Dendritic cell treated with granulocyte-macrophage colony-stimulating factor and Interleukin-4, amounts not matched to agents 40 ng/mL and 50 ng/mL, for 4 days (primary cell): ENCODE data around the gene PRAMEF2.
"Not testable (repeated sequence)": the region's sequence is repeated elsewhere in the genome, so short reads cannot be mapped to it uniquely, and the experiment has no call there.

ENCODE experiments used
- H3K27ac Mint-ChIP-seq: one replicate; pipeline ENCODE4 v1.8.0; 2022; ENCODE audit warnings: mild to moderate bottlenecking, mixed read lengths
- H3K27me3 Mint-ChIP-seq: one replicate; pipeline ENCODE4 v1.8.0; 2022; ENCODE audit warnings: mild to moderate bottlenecking, mixed read lengths
- H3K36me3 Mint-ChIP-seq: one replicate; pipeline ENCODE4 v1.8.0; 2022; ENCODE audit warnings: low read depth, mixed read lengths
- H3K4me1 Mint-ChIP-seq: one replicate; pipeline ENCODE4 v1.8.0; 2022; ENCODE audit warnings: low read depth, mixed read lengths
- H3K4me3 Mint-ChIP-seq: one replicate; pipeline ENCODE4 v1.8.0; 2022; ENCODE audit warnings: mild to moderate bottlenecking, moderate library complexity, mixed read lengths
- H3K9me3 Mint-ChIP-seq: one replicate; pipeline ENCODE4 v1.8.0; 2022; ENCODE audit warnings: mixed read lengths
- intact Hi-C: fragments of 100-400 bp; cut with micrococcal nuclease; formaldehyde crosslinking; loops from one replicate; pipeline ENCODE4 v1.15.0; 2022

Gene PRAMEF2

GRCh38 chr1:12856786-12857185 is at the start of gene PRAMEF2:
Gene PRAMEF2 (plus strand): TSS chr1:12857086. CDS start chr1:12859010, 1,924 bp downstream.
- H3K9me3 Mint-ChIP-seq, H3K4me1 Mint-ChIP-seq, H3K27ac Mint-ChIP-seq, intact Hi-C loops, H3K36me3 Mint-ChIP-seq, H3K4me3 Mint-ChIP-seq, H3K27me3 Mint-ChIP-seq: not testable (repeated sequence)

- Mint-ChIP-seq H3K4me3 (no peak overlapping the region), H3K27ac (no peak overlapping the region), H3K4me1 (no peaks in the 10 kb centered on the region), H3K36me3 (no peaks in the 10 kb centered on the region), H3K9me3 (no peaks in the 10 kb centered on the region), H3K27me3 (peaks cover 2% of the 10 kb centered on the region)
- intact Hi-C loops, result no loop called here
Observed at GRCh38 chr1:12809933-12810332, 47.0 kb upstream of the PRAMEF2 start.

- Mint-ChIP-seq H3K27ac (no peak overlapping the region), H3K4me3 (no peak overlapping the region), H3K36me3 (no peaks in the 10 kb centered on the region), H3K27me3 (peaks cover 2% of the 10 kb centered on the region), H3K9me3 (no peaks in the 10 kb centered on the region), H3K4me1 (no peaks in the 10 kb centered on the region)
- intact Hi-C loops, result no loop called here
Observed at GRCh38 chr1:12810691-12811408, 46.0 kb upstream of the PRAMEF2 start.

DNA sequence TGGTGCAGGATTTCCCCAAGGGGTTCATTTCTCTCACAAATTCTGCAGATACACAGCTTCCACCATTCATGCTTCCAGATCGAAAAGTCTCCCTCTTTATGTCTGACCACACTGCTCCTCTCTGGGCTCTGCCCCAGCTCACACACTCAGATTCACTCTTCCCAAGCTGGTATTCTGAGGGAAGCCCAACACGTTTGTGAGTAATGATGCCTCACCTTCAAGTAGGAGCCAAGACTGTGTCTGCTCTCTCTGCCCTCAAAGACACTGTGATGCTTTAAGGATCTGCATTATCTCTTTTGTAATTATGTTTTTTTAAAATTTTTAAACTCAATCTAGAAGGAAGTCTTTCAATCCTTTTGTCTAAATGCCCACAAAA is 45.5 kb upstream of the PRAMEF2 start:
- H3K4me1 Mint-ChIP-seq, result no peaks in the 10 kb centered on the region
- H3K4me3 Mint-ChIP-seq, result no peak overlapping the region
- H3K9me3 Mint-ChIP-seq, result no peaks in the 10 kb centered on the region
- peaks cover 2% of the 10 kb centered on the region for H3K27me3 Mint-ChIP-seq
- H3K27ac Mint-ChIP-seq, result no peak overlapping the region
- H3K36me3 Mint-ChIP-seq, result no peaks in the 10 kb centered on the region
- intact Hi-C loops, result no loop called here

DNA sequence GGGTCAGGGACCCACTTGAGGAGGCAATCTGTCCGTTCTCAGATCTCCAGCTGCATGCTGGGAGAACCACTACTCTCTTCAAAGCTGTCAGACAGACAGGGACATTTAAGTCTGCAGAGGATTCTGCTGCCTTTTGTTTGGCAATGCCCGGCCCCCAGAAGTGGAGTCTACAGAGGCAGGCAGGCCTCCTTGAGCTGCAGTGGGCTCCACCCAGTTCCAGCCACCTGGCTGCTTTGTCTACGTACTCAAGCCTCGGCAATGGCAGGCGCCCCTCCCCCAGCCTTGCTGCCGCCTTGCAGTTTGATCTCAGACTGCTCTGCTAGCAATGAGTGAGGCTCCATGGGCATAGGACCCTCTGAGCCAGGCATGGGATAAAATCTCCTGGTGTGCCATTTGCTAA is 37.8 kb upstream of the PRAMEF2 start:
- H3K9me3 Mint-ChIP-seq, H3K4me3 Mint-ChIP-seq, H3K27ac Mint-ChIP-seq, H3K4me1 Mint-ChIP-seq, intact Hi-C loops, H3K27me3 Mint-ChIP-seq, H3K36me3 Mint-ChIP-seq: not testable (repeated sequence)

DNA sequence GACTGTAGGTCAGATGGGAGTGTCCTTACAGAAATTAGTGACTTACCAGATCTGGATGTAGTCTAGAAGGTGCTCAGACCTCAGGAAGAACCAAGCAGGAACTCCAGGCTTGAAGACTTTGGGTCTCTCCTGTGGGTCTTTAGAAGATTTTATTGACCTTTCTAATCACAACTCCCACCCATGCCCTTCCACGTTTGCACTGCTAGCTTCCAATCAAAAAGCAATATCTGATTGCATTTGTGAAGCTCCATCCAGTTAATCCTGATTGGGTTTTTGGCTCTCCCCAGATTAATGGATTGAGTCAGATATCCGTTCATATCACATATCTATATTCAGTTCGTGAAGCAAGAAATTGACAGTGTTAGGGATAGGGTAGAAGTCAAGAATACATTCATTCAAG is 25.6 kb upstream of the PRAMEF2 start, which contains the start of gene PRAMEF11:
TSS of gene PRAMEF11 (minus strand) at position 101 of the 400 bp plus-strand sequence. CDS start 2,621 bp downstream, outside the sequence.
- H3K4me3 Mint-ChIP-seq, H3K4me1 Mint-ChIP-seq, intact Hi-C loops, H3K9me3 Mint-ChIP-seq, H3K27me3 Mint-ChIP-seq, H3K36me3 Mint-ChIP-seq, H3K27ac Mint-ChIP-seq: not testable (repeated sequence)

DNA sequence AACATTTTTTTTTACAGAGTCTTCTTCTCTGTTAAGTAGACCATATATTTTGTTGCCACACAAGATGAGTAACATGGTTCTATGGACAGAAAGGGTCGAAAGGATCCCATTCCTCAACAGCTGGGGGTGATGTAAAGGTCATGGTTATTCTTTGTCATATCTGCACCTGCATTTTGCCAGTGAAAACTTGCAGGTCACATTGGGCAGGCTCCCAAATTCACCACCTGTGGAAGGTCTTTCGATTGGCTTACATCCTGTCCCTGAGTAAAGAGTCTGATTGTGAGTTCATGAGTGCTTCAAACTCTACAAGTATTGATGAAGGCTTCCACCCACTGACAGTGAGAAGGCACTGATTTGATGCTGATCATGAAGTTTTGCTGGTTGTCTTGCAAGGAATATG is 23.6 kb upstream of the PRAMEF2 start:
- intact Hi-C loops, H3K36me3 Mint-ChIP-seq: not testable (repeated sequence)

GRCh38 chr1:12848620-12849019 is 8.3 kb upstream of the PRAMEF2 start, which contains the start of gene HNRNPCL1:
Gene HNRNPCL1 (minus strand): TSS chr1:12848720. CDS start chr1:12848289, 431 bp downstream.
- H3K9me3 Mint-ChIP-seq, H3K27ac Mint-ChIP-seq, H3K4me1 Mint-ChIP-seq, H3K36me3 Mint-ChIP-seq, H3K27me3 Mint-ChIP-seq, intact Hi-C loops, H3K4me3 Mint-ChIP-seq: not testable (repeated sequence)

More for the DNA sequence above, 23.6 kb upstream of the PRAMEF2 start:
- not testable (repeated sequence) for H3K27me3 Mint-ChIP-seq, H3K4me1 Mint-ChIP-seq, H3K9me3 Mint-ChIP-seq, H3K4me3 Mint-ChIP-seq, H3K27ac Mint-ChIP-seq

DNA sequence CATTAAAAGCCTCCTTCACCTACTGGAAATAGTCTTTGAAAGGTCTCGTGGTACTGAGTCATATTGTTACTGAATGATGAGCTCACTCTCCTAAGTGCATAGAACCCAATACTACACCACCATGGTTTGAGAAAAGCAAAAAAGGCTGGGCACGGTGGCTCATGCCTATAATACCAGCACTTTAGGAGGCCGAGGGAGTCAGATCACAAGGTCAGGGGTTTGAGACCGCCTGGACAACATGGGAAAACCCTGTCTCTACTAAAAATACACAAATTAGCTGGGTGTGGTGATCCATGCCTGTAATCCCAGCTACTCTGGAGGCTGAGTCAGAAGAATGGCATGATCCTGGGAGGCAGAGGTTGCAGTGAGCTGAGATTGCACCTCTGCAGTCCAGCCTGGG is 5.1 kb upstream of the PRAMEF2 start:
- Mint-ChIP-seq H3K9me3 (no peaks in the 10 kb centered on the region), H3K27me3 (no peaks in the 10 kb centered on the region), H3K4me1 (no peaks in the 10 kb centered on the region), H3K4me3 (no peak overlapping the region), H3K36me3 (no peaks in the 10 kb centered on the region), H3K27ac (no peak overlapping the region)
- intact Hi-C loops, result no loop called here

GRCh38 chr1:12863131-12863880 is 6.4 kb downstream of the PRAMEF2 start:
- H3K9me3 Mint-ChIP-seq, H3K27ac Mint-ChIP-seq, H3K4me1 Mint-ChIP-seq, H3K36me3 Mint-ChIP-seq, H3K4me3 Mint-ChIP-seq, intact Hi-C loops, H3K27me3 Mint-ChIP-seq: not testable (repeated sequence)

GRCh38 chr1:12878453-12878852 is 21.6 kb downstream of the PRAMEF2 start:
- H3K9me3 Mint-ChIP-seq, H3K27me3 Mint-ChIP-seq, intact Hi-C loops, H3K4me3 Mint-ChIP-seq, H3K4me1 Mint-ChIP-seq, H3K36me3 Mint-ChIP-seq, H3K27ac Mint-ChIP-seq: not testable (repeated sequence)

- not testable (repeated sequence) for H3K9me3 Mint-ChIP-seq
Observed at GRCh38 chr1:12886101-12886500, 29.2 kb downstream of the PRAMEF2 start, which contains the start of gene PRAMEF4. Gene PRAMEF4 (minus strand): TSS chr1:12886201. CDS start chr1:12883394, 2,807 bp downstream.

GRCh38 chr1:12898170-12898569 is 41.3 kb downstream of the PRAMEF2 start, which contains the start of gene PRAMEF10:
Gene PRAMEF10 (minus strand): TSS chr1:12898270. CDS start chr1:12895847, 2,423 bp downstream.
- H3K27ac Mint-ChIP-seq, H3K27me3 Mint-ChIP-seq, H3K4me3 Mint-ChIP-seq, H3K4me1 Mint-ChIP-seq, H3K36me3 Mint-ChIP-seq, intact Hi-C loops, H3K9me3 Mint-ChIP-seq: not testable (repeated sequence)

More at GRCh38 chr1:12886101-12886500, 29.2 kb downstream of the PRAMEF2 start, which contains the start of gene PRAMEF4:
- H3K27me3 Mint-ChIP-seq, H3K27ac Mint-ChIP-seq, intact Hi-C loops, H3K36me3 Mint-ChIP-seq, H3K4me3 Mint-ChIP-seq, H3K4me1 Mint-ChIP-seq: not testable (repeated sequence)

- H3K4me1 Mint-ChIP-seq, H3K27me3 Mint-ChIP-seq, H3K36me3 Mint-ChIP-seq, H3K9me3 Mint-ChIP-seq, intact Hi-C loops, H3K27ac Mint-ChIP-seq, H3K4me3 Mint-ChIP-seq: not testable (repeated sequence)
Observed at GRCh38 chr1:12899186-12899585, 42.3 kb downstream of the PRAMEF2 start.
